ENCODE data around the gene DEFB128. TPM values are rescaled to one million over a fixed set of nuclear protein-coding genes. Genes with fewer than 3 reads are reported as not detected.
A peak's percentile ranks its signal among the peaks of the same experiment; 100 is the strongest.

The DEFB128 gene
- total RNA-seq = not detected
- long read RNA-seq = 0 reads

DNA sequence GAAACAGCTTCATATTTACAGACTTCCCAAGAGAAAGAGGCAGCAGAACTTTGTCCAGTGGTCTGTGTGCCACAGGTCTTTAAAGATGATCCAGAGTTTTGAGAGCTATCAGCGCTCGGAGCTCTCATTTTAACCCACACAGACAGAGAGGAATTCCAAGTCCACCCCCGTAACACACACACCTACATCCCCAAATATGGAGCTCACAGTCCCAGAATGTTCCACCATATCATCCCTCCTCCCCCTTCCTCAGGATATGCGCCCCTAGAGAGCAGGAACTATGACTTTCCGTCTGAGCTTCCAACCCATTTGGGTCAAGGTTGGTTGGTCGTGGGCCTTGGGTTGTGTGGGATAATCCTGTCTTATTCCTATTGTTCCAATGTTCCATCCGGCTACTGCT lies at the start of gene DEFB128:
Gene DEFB128, minus strand, starts transcription at position 101 of the 400 bp plus-strand sequence. Its CDS starts 88 bp downstream, at position 13.
- H3K9me3 ChIP-seq = no peaks in the 10 kb centered on the region
- H3K27me3 ChIP-seq (ENCODE audit: low read depth) = peaks cover 3% of the 10 kb centered on the region
- no peaks in the 10 kb centered on the region for H3K36me3 ChIP-seq
- no peak within 1 kb of the TSS for H3K4me3 ChIP-seq
- DNase-seq = no peak
- intact Hi-C loops (cut with DNase I) = no loop called here
- no peak for ATAC-seq
- no peaks in the 10 kb centered on the region for H3K4me1 ChIP-seq
- no peak within 1 kb of the TSS for H3K27ac ChIP-seq
- TF ChIP-seq, protein P1, sequence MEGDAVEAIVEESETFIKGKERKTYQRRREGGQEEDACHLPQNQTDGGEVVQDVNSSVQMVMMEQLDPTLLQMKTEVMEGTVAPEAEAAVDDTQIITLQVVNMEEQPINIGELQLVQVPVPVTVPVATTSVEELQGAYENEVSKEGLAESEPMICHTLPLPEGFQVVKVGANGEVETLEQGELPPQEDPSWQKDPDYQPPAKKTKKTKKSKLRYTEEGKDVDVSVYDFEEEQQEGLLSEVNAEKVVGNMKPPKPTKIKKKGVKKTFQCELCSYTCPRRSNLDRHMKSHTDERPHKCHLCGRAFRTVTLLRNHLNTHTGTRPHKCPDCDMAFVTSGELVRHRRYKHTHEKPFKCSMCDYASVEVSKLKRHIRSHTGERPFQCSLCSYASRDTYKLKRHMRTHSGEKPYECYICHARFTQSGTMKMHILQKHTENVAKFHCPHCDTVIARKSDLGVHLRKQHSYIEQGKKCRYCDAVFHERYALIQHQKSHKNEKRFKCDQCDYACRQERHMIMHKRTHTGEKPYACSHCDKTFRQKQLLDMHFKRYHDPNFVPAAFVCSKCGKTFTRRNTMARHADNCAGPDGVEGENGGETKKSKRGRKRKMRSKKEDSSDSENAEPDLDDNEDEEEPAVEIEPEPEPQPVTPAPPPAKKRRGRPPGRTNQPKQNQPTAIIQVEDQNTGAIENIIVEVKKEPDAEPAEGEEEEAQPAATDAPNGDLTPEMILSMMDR (IDR thresholded peaks at IDR 0.05) = no peak

DNA sequence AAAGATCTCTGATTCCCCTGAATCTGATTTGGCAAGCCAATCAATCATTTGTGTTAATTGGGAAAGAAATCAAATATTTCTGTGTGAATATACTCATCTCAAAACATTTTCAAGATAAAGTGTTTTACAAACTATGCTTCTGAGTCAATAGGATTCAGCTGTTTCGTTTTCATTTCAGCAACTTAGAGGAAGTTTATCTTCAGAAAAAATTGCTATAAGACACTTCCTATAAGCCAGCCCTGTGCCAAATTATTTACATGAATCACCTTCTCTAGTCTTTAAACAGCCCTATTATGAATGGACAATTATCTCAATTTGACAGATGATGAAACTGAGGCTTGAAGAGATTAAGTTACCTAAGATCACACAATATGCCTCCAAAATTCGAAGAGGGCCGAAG lies 48.4 kb upstream of the DEFB128 start:
- H3K27ac ChIP-seq = peak overlapping the region; percentile 54
- H3K27me3 ChIP-seq (ENCODE audit: low read depth) = no peaks in the 10 kb centered on the region
- peak; percentile 54 to 75 for ATAC-seq
- H3K4me3 ChIP-seq = peak overlapping the region; percentile 25
- intact Hi-C loops (cut with DNase I) = no loop called here
- no peaks in the 10 kb centered on the region for H3K9me3 ChIP-seq
- H3K36me3 ChIP-seq = no peaks in the 10 kb centered on the region
- TF ChIP-seq, protein P1 (IDR thresholded peaks at IDR 0.05) = no peak
- peaks cover 12% of the 10 kb centered on the region for H3K4me1 ChIP-seq
- no peak for DNase-seq

DNA sequence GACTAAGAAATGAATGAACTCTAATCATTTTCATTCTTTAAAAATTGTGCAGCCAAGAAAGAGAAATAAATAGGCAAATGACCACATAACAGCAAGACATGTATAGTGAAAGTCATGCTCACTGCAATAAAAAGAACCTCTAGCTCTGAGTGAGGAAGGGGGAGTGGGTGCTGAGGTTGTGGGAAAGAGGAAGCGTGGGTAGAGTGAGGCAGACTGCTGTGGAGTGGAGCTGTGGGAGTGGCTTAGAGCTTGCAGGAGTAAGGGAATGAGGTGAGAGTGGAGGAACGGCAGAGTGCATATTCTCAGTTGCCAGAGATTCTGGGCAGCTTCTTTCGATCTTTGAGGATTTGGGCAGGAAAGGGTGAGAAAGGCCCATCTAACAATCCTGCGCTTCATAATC lies 48.0 kb upstream of the DEFB128 start:
- Histone ChIP-seq H3K27ac (peak overlapping the region; percentile 54), H3K27me3 (ENCODE audit: low read depth) (no peaks in the 10 kb centered on the region), H3K9me3 (no peaks in the 10 kb centered on the region), H3K36me3 (no peaks in the 10 kb centered on the region), H3K4me1 (peaks cover 12% of the 10 kb centered on the region), H3K4me3 (peak overlapping the region; percentile 25)
- TF ChIP-seq, protein P1 (IDR thresholded peaks at IDR 0.05) = no peak
- DNase-seq (peak; percentile 69), ATAC-seq (peak; percentile 92 to 96)
- intact Hi-C loops (cut with DNase I) = no loop called here

DNA sequence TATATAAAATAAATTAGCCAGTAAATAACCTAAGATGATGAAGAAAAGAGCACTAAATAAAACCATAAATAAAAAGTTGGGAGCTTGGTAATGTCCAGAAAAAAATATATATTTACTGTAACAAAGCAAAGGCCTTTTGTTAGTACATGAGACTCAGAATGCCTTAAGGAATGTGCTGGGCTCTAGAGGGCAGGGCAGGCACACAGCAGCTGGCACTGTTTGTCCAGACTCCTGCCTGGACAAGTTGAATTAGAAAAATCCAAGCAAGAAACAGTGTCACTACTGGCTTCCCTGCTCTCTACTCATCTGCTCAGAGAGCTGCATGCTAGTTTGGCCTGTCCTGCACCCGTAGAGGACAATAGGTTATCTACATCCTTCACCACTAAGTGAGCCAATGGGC lies 46.4 kb upstream of the DEFB128 start:
- H3K36me3 ChIP-seq = no peaks in the 10 kb centered on the region
- no peaks in the 10 kb centered on the region for H3K27me3 ChIP-seq (ENCODE audit: low read depth)

DNA sequence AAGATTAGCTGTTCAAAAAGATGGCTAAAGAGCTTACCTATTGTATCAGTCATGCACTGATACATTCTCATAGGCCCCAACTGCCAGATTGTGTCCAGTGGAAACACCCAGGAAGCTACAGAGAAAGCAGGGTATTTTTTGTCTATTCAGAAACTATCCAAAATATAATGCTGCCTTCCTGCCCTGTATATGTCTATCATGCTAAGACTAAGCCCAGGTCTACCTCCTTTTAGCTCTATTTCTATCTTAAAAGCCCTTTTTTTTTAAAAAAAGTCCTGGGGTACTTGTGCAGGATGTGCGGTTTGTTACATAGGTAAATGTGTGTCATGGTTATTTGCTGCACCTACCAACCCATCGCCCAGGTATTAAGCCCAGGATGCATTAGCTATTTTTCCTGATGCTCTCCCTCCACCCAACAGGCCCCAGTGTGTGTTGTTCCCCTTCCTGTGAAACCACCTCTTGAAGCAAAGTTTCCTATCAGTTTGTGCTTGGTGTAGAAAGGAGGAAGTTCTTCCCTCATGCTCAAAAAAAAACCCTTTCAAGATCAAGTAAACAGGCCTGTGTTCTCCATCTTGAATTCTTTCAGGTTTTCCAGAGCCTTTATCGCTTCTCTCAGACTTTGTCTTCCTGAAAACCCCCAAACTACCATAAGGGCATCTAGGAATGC lies 38.1 kb upstream of the DEFB128 start:
- TF ChIP-seq, protein P1 (IDR thresholded peaks at IDR 0.05) = no peak
- H3K4me3 ChIP-seq = no peak overlapping the region
- DNase-seq (no peak), ATAC-seq (no peak)
- H3K4me1 ChIP-seq = no peaks in the 10 kb centered on the region
- H3K36me3 ChIP-seq = no peaks in the 10 kb centered on the region
- H3K9me3 ChIP-seq = no peaks in the 10 kb centered on the region
- intact Hi-C loops (cut with DNase I) = no loop called here
- H3K27ac ChIP-seq = no peak overlapping the region
- no peaks in the 10 kb centered on the region for H3K27me3 ChIP-seq (ENCODE audit: low read depth)

More for the DNA sequence above, 46.4 kb upstream of the DEFB128 start:
- Histone ChIP-seq H3K9me3 (no peaks in the 10 kb centered on the region), H3K27ac (no peak overlapping the region), H3K4me1 (peaks cover 12% of the 10 kb centered on the region), H3K4me3 (no peak overlapping the region)
- intact Hi-C loops (cut with DNase I) = no loop called here
- DNase-seq (no peak), ATAC-seq (peak; percentile 54 to 57)
- TF ChIP-seq, protein P1 (IDR thresholded peaks at IDR 0.05) = peak; percentile 15

Data from lower lobe of right lung (tissue), 2 donors.